Amygdala (tissue), 56 donors: ENCODE results near the gene TMEM185A.
"Not testable (repeated sequence)": the region's sequence is repeated elsewhere in the genome, so short reads cannot be mapped to it uniquely, and the experiment has no call there.

ENCODE experiments used
- DNase-seq, 56 donors: peaks; one replicate each; lab custom pipeline; 2025; lab: John Stamatoyannopoulos, UW

TMEM185A gene

GRCh38 chrX:149631234-149632165 is at the start of gene TMEM185A:
Gene TMEM185A, minus strand, starts transcription at chrX:149631792. Its CDS starts 212 bp downstream, at chrX:149631580.
- DNase-seq: peak in 45 of 56 donors; percentile 2 to 71 (median 30)

DNA sequence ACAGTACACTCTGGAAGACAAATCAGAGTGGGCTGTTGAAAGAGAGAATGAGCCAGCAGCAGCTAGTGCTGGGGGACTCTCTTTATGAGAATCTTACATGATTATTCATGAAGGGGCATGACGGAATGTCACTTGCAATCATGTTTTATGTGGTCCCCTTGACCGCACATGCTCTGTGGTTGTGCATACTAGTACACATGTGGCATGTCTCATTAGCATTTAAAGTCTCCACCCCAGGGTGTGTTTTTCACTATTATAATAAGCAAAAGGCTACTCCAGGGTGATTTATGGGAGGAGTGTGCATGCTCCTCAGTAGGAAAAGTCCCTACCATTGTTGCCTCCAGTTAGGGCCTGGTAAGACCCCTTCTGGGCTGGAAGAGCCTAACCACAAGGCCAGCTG is 49.6 kb upstream of the TMEM185A start:
- no peak for DNase-seq

- not testable (repeated sequence) for DNase-seq
Observed at GRCh38 chrX:149679164-149679678, 47.6 kb upstream of the TMEM185A start.

- DNase-seq: not testable (repeated sequence)
Observed at GRCh38 chrX:149675554-149675953, 44.0 kb upstream of the TMEM185A start.

DNA sequence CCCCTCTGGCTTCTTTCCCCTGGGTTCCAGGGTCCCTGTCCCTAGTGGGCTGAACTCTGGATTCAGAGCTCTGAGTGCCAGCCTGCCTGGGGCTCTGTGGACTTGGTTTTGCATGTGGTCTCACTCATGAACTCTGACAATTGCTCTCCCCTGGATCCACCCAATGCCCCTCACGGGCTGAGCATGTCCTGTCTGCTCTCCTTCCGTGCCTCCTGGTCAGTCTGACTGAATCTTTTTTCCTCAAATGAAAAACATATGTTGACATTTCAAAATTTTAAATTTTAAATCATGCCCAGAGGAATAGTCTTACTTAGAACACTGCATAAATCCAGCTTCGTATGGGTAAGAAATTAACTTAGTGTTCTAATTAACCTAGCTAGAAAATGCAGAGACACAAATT is 43.5 kb upstream of the TMEM185A start:
- DNase-seq: not testable (repeated sequence)

DNA sequence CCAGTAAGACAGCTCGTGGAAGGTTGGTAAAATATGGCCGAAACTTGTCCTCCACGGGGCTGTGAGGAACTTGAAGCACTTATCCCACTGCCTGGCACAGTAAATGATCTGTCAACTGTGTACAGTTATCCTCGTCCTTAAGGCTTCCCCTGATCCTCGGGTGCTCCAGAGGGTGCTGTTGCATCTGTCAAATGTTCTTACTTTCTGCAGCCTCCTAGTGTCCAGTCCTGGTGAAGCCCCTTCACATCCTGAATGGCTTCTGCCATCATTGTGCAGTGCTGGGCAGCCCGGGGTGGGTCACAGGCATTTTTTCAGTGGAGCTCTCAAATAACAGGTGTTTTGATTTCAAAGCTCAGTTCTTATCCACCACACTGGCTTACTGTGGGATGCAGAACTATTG is 29.0 kb upstream of the TMEM185A start:
- not testable (repeated sequence) for DNase-seq

DNA sequence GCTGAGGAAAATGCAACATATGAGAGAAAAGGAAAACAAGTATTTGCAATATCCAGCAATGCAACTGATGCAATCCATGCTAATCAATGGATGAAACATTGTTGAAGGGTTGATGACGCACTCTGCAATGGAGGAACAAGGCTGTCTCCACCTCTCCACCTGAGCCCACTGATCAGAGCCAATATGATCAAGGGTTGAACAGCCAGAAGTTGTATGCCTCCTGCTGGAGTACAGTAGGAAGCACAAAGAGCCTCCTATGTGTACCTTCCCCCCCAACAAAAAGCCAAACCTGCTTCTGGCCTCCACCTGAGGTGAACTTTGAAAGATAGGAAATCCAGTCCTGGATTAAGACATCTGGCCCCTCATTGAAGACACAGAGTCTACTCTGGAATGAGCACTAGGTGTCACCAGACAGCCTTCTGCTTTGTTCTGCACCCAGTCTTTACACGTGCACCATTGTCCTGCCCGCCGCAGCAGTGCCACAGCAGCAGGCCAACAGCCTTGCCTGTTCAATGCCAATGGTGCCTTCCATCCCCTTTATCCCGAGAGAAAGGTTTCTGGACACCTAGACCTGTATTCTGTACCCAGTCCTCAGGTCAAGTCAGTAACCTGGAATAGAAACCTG is 24.8 kb upstream of the TMEM185A start:
- DNase-seq: not testable (repeated sequence)

DNA sequence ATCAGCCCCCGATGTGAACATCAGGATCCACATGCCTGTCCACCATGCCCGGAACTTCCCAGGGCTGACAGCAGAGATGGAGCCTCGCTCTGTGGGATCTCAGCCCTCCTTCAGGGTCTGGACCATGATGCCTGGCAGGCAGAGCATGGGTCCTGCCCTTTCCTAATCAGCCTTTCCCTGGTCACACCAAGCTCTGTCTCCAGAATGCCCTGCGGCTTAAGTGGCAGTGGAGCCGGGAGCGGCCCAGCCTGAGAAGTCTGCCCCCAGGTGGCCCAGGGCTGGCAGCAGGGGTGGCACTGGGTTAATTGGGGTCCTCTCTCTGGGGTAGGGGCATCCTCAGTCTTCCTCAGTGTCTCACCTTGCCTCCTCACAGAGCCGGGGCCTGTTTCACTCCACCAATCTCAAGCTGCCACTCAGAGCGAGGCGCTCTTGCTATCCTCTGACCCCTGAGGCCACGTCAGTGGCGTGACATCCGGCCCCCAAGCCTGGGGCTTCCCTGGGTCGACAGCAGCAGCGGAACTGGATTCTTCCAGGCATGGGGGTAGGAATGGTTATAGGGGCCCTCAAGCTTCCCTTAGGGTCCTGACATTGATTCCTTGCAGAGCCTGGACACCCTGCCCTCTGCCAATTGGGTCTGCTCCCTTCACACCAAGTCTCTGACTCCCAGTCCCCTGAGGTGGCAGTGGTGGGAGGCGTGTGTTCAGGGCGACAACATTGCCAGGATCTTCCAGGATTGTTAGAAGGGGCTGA is 20.8 kb upstream of the TMEM185A start:
- no peak for DNase-seq

GRCh38 chrX:149650162-149650561 is 18.6 kb upstream of the TMEM185A start:
- no peak for DNase-seq

DNA sequence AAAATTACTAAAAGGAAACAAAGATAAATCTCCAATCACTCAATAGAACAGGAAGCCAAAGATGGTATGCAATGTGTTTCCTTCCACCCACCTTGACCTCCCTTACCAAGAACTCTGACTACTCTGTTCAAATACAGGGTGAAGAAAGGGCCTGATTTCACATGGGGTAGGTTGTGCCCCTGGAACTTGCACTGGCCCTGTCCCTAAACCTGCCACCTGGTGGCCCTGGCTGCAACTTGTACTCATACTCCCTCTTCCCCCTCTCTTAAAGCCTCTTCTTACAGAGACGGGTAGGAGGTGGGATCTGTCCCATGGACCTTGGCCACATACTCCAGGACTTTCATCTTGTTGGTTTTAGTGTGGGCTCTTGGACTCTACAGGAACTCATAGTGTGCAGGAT is 17.3 kb upstream of the TMEM185A start:
- no peak for DNase-seq

DNA sequence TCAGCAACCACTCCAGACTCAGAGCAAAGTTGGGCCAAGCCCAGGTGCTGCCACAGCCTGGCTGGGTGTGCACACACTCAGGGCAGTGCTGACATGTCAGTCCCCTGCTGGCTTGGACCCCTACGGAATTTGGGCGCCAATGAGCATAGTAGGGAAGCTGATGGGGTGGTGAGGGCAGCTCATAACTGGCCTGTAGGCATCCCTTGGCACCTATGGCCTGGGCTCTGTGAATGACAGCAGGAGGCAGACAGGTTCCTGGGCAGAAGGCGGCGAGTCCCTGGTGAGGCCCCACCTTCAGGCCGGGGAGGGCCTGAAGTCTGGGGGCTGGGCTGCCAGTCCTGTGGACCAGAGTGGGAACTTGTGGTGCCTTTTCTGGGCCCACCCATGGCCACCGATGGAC is 15.9 kb upstream of the TMEM185A start:
- no peak for DNase-seq

DNA sequence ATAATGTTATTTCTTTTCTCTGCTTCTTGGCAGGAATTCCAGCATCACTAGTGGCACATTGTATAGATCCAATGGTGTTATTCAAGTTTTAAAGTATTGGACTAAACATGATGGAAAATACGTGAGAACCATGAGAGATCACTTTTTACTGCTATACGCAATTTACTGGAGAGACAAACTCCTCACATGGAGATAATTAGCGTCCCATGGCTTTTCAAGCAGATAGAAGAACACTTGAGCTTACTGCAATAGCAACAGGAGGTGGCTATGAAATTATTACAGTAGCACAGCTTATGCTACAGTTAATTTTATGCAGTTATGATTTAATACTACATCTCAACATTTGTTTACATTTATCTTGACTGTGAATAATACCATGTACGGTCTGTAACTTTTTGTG is 11.9 kb upstream of the TMEM185A start:
- DNase-seq: no peak

DNA sequence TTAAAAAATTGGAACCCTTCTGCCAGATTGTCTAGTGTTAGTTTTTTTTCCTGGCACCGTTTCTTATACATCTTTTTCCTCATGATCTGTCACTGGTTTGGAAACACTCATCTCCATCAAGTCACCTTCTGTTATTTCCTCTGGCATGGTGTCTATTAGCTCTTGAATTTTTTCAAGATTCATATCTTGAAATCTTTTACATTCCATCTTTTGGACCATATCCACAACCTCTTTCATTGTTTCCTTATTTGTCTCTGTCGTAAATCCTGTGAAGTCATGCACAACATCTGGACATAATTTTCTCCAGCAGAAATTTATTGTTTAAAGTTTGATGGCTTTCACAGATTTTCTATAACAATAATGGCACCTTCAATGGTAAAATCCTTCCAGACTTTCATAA is 10.2 kb upstream of the TMEM185A start:
- no peak for DNase-seq

GRCh38 chrX:149641432-149641831 is 9.8 kb upstream of the TMEM185A start:
- no peak for DNase-seq

DNA sequence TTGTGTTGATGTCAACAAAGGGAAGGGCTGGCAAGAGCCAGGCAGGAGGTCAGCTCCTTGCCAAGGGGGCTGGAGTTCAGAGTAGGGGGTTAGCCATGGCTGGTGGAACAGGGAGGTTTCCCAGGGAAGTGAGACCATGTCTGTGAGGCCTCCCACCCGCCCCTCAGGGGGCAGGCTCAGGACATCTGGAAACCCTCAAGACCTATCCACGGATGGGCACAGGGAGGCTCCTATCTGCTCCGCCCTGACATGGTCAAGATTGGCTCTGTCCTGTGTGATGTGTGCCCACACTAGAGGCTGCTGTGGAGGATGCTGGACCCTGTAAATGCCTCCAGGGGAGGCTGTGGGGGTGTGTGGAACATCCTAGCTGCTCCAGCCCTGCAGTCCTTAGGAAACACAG is 8.0 kb upstream of the TMEM185A start:
- DNase-seq: no peak

DNA sequence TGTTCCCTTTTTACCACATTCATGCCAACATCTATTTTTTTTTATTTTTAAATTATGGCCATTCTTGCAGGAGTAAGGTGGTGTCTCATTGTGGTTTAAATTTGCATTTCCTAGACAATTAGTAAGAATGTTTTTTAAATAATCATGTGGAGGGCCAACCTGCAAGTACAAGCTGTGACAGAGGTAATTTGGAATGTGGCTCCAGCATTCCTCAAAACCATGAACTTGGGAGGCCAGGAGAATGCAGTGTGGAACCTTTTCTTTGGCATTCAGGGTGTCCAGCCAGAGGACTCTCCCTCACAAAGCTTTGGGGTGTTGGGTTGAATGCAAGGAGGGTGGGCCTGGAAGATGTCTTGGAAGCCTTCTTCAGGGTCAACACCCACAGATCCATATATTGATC is 7.3 kb upstream of the TMEM185A start:
- DNase-seq: no peak

DNA sequence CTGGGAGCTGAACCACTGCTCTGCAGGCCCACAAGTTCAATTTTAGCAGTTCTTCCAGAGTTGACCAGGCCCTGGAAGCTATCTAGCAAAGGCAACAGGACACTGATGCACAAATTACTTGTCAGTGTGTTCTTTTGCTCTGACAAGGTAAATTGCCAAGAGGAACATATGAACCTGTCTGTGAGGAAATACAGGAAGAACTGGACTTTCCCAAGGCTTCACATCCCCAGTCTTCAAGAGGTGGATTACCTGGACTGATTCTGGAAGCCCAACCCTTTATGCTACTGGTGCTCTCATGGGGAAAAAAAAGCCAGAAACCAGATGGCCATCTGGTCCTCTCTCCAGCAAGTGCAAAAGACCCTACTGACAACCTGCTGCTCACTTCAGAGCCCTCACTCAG is 1.9 kb upstream of the TMEM185A start:
- no peak for DNase-seq

DNA sequence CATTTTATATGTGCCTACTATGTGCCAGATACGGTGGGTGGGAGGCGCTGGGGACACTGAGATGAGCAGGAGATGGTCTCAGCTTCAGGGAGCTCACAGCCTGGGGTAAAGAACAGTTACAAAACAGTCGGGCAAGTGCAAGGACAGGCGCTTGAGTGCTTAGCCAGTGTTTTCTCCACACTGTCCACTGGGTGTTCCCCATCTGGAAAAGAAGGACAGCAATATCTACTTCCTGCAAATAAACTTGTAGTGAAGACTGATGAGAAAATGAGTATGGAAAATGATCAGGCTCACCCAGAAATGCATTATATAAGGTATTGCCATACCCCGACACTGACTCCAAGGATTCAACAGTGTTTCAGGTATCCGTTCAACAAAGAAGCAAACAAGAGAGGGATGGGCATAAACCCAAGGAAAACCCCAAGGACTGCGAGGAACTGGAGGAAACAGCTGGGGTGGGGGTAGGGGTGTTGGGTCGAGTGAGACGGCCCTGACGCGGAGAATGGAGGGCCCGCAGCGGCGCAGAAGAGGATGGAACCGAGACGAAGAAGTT is 835 bp downstream of the TMEM185A start:
- peak in 2 of 56 donors; percentile 6 to 22 for DNase-seq

DNA sequence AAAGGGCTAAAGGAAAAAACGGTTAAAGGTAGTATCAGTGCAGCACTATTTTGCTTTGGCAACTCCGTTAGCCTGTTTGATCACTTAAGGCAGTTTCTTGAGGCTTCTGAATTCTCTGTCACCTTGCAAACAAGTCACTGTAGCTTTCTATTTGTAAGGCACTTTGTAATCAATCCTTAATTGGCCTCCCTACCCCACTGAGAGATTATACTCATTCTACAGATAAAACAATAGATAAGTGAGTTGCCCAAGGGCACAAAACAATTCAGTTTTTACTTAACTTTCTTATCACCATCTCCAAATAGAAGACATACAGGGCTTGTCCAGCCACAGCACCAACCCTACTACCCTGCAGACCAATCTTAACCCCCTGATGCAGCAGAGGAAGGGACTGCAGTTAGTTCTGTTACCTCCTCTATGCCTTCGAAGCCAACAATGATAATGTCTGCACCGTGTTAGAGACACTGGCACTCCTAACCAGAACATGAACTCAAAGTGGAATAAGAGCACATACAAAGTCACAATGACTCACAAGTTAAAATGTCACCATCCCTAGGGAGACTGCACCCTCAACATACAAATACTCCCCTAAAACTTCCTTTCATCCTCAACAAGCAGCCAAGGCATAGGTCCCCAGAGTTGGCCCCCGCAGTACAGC is 1.7 kb downstream of the TMEM185A start:
- DNase-seq: no peak

- no peak for DNase-seq
Observed at GRCh38 chrX:149628768-149629167, 2.8 kb downstream of the TMEM185A start.
